Prostate gland (tissue), 2 donors: ENCODE data around the gene MBD3. TPM values are rescaled to one million over a fixed set of nuclear protein-coding genes. Genes with fewer than 3 reads are reported as not detected.

Experiments used
- DNase-seq: peaks from one replicate; pipeline ENCODE4 v3.0.0-alpha.2; 2019; ENCODE audit warnings: low spot score
- H3K27ac ChIP-seq, 2 donors: fragments of 200-600 bp; sonication (generic); 2 replicates each; pipeline ENCODE4 v1.5.1; 2017 to 2019
- H3K27me3 ChIP-seq: fragments of 200-600 bp; sonication (generic); replicated peaks from 2 replicates; pipeline ENCODE4 v1.5.1; 2019; ENCODE audit not compliant: insufficient read depth
- H3K36me3 ChIP-seq, 2 donors: fragments of 200-600 bp; sonication (generic); 1 replicate in 1 of 2; 2 replicates in 1 of 2; pipeline versions ENCODE4 v1.5.1 to v1.8.1; 2017 to 2019
- H3K4me1 ChIP-seq: fragments of 200-600 bp; sonication (generic); replicated peaks from 2 replicates; pipeline ENCODE4 v1.5.1; 2019
- H3K4me3 ChIP-seq, 2 donors: fragments of 200-600 bp; sonication (generic); 2 replicates each; pipeline ENCODE4 v1.5.1; 2017 to 2019
- H3K9me3 ChIP-seq: fragments of 200-600 bp; sonication (generic); 2 replicates; pipeline ENCODE4 v1.5.1; 2017
- POLR2A ChIP-seq: fragments of 450-650 bp; IDR thresholded peaks from one replicate; pipeline ENCODE4 v1.6.1; 2016; ENCODE audit warnings: antibody characterized with exemption, mild to moderate bottlenecking
- POLR2AphosphoS5 ChIP-seq: sonication (generic); formaldehyde crosslinking; IDR thresholded peaks from one replicate; pipeline ENCODE4 v1.6.1; 2017; ENCODE audit warnings: antibody characterized with exemption
- WGBS: methylation state at CpG from one replicate; pipeline ENCODE4 v1.1.5; 2018; 5-methylcytosine and 5-hydroxymethylcytosine counted together
- intact Hi-C: fragments of 100-400 bp; cut with DNase I; formaldehyde crosslinking; loops from one replicate; pipeline ENCODE4 v1.14.2; 2022
- total RNA-seq, 2 donors: library from RNA; depleted of rRNA; stranded (reverse); fragments of >200 nt; gene quantifications; one replicate each; pipeline ENCODE4 v1.1.0, GENCODE V29; 2016
- TF ChIP-seq, protein P1 (sequence below), 4 experiments: fragments of 200-600 bp in 2 of 4; fragments of 450-650 bp in 2 of 4; sonication (generic) in 2 of 4; IDR thresholded peaks; 1 replicate in 3 of 4; 2 replicates in 1 of 4; pipeline ENCODE4 v1.5.1; 2016 to 2019; ENCODE audit warnings: antibody characterized with exemption in 4 of 4, mild to moderate bottlenecking in 2 of 4, moderate library complexity in 2 of 4

MBD3 gene
- total RNA-seq, 2 donors from 2014 or later: 100 to 166 TPM

DNA sequence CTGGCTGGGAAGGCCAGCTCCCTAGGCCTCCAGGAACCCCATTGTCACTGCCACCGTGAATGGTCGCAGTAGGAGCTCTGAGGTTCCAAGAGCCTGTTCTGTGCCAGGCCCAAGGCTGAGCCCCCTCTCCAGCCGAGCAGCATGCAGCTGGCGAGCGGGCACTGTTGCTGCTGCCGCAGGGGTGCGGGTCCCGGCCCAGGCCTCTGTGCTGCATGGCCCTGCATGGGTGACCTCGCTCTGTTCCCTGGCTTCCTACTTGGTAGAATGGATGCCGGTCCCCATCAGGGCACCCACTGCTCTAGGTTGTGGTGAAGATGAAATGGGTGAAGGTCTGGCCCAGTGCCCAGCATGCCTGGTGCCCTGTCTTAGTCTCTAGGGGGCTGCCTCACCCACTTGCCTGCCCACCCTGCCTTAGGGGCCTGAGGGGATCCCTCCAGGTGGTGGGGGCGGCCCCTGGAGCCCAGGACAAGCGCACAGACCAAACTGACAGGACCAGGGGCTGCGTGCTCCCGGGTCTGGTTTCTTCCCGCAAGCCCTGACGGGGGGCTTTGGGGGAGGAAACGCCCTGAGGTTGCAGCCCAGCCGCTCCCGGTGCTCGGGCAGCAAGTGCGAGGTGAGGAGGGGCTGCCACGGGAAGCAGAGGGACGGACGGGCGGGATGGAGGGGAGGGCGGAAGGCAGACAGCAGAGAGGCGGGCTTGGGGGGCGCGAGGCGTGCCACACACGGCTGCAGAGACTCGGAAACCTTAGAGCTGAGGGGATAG, 21.3 kb upstream of the MBD3 start:
- Histone ChIP-seq H3K4me1 (no peaks in the 10 kb centered on the region), H3K36me3 (peaks cover 4 to 8% of the 10 kb centered on the region in 2 donors), H3K27ac (no peak overlapping the region), H3K9me3 (no peaks in the 10 kb centered on the region), H3K27me3 (no peaks in the 10 kb centered on the region), H3K4me3 (no peak overlapping the region)
- WGBS: 89% methylated on average over 32 of the region's 32 CpGs
- no peak for DNase-seq
- TF ChIP-seq, protein P1, sequence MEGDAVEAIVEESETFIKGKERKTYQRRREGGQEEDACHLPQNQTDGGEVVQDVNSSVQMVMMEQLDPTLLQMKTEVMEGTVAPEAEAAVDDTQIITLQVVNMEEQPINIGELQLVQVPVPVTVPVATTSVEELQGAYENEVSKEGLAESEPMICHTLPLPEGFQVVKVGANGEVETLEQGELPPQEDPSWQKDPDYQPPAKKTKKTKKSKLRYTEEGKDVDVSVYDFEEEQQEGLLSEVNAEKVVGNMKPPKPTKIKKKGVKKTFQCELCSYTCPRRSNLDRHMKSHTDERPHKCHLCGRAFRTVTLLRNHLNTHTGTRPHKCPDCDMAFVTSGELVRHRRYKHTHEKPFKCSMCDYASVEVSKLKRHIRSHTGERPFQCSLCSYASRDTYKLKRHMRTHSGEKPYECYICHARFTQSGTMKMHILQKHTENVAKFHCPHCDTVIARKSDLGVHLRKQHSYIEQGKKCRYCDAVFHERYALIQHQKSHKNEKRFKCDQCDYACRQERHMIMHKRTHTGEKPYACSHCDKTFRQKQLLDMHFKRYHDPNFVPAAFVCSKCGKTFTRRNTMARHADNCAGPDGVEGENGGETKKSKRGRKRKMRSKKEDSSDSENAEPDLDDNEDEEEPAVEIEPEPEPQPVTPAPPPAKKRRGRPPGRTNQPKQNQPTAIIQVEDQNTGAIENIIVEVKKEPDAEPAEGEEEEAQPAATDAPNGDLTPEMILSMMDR (IDR thresholded peaks at IDR 0.05): no peak
- intact Hi-C loops: no loop called here

- no peaks in the 10 kb centered on the region for H3K9me3 ChIP-seq
- intact Hi-C loops: no loop called here
- no peak overlapping the region for H3K4me3 ChIP-seq
- TF ChIP-seq POLR2AphosphoS5: no peak
- TF ChIP-seq, protein P1 (IDR thresholded peaks at IDR 0.05): no peak
- TF ChIP-seq POLR2A: no peak
- H3K4me1 ChIP-seq: no peaks in the 10 kb centered on the region
- peaks cover 4 to 6% of the 10 kb centered on the region in 2 donors for H3K36me3 ChIP-seq
- 79% methylated on average over 9 of the region's 9 CpGs for WGBS
- no peaks in the 10 kb centered on the region for H3K27me3 ChIP-seq
- H3K27ac ChIP-seq: no peak overlapping the region
- no peak for DNase-seq
Observed at GRCh38 chr19:1613146-1613545, 20.5 kb upstream of the MBD3 start.

DNA sequence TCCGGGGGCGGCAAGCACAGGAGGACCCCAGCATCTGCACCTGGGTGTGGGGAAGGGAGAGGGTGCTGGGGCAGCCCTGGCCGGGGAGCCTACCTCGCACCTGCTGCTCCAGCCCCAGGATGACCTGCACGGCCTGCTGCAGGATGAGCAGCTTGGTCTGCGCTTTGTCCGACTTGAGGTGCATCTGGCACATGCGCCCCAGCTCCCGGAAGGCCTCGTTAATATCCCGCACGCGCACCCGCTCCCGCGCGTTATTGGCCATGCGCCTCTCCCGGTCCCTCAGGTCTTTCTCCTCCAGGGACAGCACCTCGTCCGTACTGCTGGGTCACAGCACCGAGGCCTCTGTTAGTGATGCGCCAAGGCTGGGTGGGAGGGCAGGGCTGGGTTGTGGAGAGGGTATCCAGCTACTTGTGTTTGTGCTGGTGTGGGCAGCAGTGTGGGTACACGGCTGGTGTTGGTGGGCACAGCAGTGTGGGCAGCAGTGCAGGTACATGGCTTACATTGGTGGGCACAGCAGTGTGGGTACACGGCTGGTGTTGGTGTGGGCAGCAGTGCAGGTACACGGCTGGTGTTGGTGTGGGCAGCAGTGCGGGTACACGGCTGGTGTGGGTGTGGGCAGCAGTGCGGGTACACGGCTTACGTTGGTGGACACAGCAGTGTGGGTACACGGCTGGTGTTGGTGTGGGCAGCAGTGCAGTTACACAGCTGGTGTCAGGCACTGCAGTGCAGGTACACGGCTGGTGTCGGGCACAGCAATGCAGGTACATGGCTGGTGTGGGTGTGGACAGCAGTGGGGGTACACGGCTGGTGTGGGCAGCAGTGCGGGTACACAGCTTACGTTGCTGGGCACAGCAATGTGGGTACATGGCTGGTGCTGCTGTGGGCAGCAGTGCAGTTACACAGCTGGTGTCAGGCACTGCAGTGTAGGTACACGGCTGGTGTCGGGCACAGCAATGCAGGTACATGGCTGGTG, 19.7 kb upstream of the MBD3 start:
- WGBS: 91% methylated on average over 39 of the region's 39 CpGs
- Histone ChIP-seq H3K4me3 (no peak overlapping the region), H3K27me3 (no peaks in the 10 kb centered on the region), H3K27ac (no peak overlapping the region), H3K4me1 (no peaks in the 10 kb centered on the region), H3K36me3 (peaks cover 4 to 6% of the 10 kb centered on the region in 2 donors), H3K9me3 (no peaks in the 10 kb centered on the region)
- intact Hi-C loops: no loop called here
- no peak for TF ChIP-seq POLR2A
- TF ChIP-seq, protein P1 (IDR thresholded peaks at IDR 0.05): no peak
- no peak for TF ChIP-seq POLR2AphosphoS5
- no peak for DNase-seq

- Histone ChIP-seq H3K27ac (no peak overlapping the region), H3K9me3 (no peaks in the 10 kb centered on the region), H3K4me3 (no peak overlapping the region), H3K36me3 (peaks cover 4 to 6% of the 10 kb centered on the region in 2 donors), H3K4me1 (peaks cover under 1% of the 10 kb centered on the region), H3K27me3 (no peaks in the 10 kb centered on the region)
- TF ChIP-seq, protein P1 (IDR thresholded peaks at IDR 0.05): no peak
- TF ChIP-seq POLR2AphosphoS5 (no peak), POLR2A (no peak)
- 87% methylated on average over 15 of the region's 15 CpGs for WGBS
- DNase-seq: no peak
- intact Hi-C loops: no loop called here
Observed at GRCh38 chr19:1611353-1611752, 18.7 kb upstream of the MBD3 start.
